Heart left ventricle (tissue), 13 donors: ENCODE results near the gene SCPEP1.

Source experiments
- POLR2A ChIP-seq, 2 donors: fragments of 450-650 bp; IDR thresholded peaks; one replicate each; pipeline ENCODE4 v1.6.1; 2017; ENCODE audit warnings: antibody characterized with exemption in 2 of 2, mild to moderate bottlenecking in 2 of 2, moderate library complexity in 2 of 2
- TF ChIP-seq, protein P1 (sequence below), 12 donors: fragments of 200-600 bp; sonication (generic) in 4 of 12; IDR thresholded peaks; one replicate each; pipeline versions ENCODE4 v1.5.0 to v1.8.0; 2018 to 2022; ENCODE audit warnings: antibody characterized with exemption in 12 of 12, mild to moderate bottlenecking in 5 of 12
- donor health status: ischemic (EF 13 %, LVEDD 7.1; RV severe dilation, severe dysfunction).
- donor health status: DM: no; HTN: yes; CAD: no.
- donor health status: DM: no; HTN: no; CAD: no.
- donor health status: ischemic (EF 25% LVEDD 6.9; RV normal size, moderate dysfunction).
- donor health status: ischemic (EF 25% LVEDD 5.7; RV mildly dilated, moderate dysfunction).
- donor health status: ischemic (EF 35%, LVEDD 5.7; RV mildly dilated, moderate dysfunction).
- donor health status: nonischemic (EF 11% LVEDD 7.7; RV severe dilation, severe dysfunction).
- donor health status: DM: yes; HTN: yes; CAD: no.
- donor health status: PGD.
- donor health status: ischemic (EF 29% LVEDD 5.4; RV normal size, mild dysfunction).
- donor health status: nonischemic (EF 23%, LVEDD 6.1; RV moderate dilation, normal function).

DNA sequence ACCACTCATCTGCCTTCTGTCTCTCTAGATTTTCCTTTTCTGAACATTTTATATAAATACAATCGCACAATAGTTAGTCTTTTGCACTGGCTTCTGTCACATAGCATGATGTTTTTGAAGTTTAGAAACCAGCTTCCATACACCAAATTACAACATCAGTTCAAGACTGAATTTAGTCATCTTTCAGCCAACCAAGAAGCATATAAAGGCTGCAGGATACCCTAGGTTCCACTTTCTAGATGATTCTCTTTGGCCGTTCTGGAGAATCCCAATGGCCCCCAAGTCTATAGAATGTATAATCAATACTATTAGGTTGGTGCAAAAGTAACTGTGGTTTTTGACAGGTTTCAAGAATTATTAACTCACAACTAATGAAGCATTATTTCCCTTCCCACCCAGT is 19.4 kb downstream of the SCPEP1 start:
- TF ChIP-seq, protein P1, sequence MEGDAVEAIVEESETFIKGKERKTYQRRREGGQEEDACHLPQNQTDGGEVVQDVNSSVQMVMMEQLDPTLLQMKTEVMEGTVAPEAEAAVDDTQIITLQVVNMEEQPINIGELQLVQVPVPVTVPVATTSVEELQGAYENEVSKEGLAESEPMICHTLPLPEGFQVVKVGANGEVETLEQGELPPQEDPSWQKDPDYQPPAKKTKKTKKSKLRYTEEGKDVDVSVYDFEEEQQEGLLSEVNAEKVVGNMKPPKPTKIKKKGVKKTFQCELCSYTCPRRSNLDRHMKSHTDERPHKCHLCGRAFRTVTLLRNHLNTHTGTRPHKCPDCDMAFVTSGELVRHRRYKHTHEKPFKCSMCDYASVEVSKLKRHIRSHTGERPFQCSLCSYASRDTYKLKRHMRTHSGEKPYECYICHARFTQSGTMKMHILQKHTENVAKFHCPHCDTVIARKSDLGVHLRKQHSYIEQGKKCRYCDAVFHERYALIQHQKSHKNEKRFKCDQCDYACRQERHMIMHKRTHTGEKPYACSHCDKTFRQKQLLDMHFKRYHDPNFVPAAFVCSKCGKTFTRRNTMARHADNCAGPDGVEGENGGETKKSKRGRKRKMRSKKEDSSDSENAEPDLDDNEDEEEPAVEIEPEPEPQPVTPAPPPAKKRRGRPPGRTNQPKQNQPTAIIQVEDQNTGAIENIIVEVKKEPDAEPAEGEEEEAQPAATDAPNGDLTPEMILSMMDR (IDR thresholded peaks at IDR 0.05) = no peak
- TF ChIP-seq POLR2A (IDR thresholded peaks at IDR 0.05) = no peak
